GM12892 (cell line): Measurements from ENCODE around the gene MBTD1.

Experiments
- POLR2A ChIP-seq: IDR thresholded peaks from 2 replicates; pipeline ENCODE4 v1.6.1; 2011; ENCODE audit warnings: low read depth, low read length, control low read depth
- POLR2AphosphoS5 ChIP-seq: IDR thresholded peaks from 2 replicates; pipeline ENCODE4 v1.6.1; 2011; ENCODE audit warnings: low read depth, low read length, control low read depth

DNA sequence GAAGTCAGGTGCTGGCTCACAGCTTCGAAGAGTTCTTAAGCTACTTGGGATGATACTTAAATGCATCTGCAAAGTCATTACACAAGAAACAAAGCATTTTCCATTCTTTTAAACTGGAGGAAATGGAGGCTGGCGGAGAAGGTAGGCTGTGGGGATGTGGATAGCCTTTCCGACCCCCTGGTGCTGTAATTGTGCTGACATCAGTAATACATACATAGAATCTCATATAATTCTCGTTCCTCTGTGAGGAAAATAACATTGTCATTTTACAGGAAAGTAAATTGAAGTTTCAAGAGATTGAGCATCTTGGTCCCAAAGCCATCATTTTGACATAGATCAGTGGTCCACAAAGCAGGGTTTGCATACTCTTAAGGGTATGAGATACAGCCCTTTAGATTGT, 40.0 kb upstream of the MBTD1 start:
- TF ChIP-seq POLR2A = no peak
- no peak for TF ChIP-seq POLR2AphosphoS5
